Esophagus (tissue), 2 donors: ENCODE data around the gene NDE1. TPM values are rescaled to one million over a fixed set of nuclear protein-coding genes. Genes with fewer than 3 reads are reported as not detected.
A peak's percentile ranks its signal among the peaks of the same experiment; 100 is the strongest.

ENCODE experiments used
- H3K27ac ChIP-seq, 2 donors: one replicate each; pipeline ENCODE4 v1.5.1; 2013; ENCODE audit warnings: low read depth in 2 of 2, mild to moderate bottlenecking in 2 of 2, inconsistent platforms in 1 of 2, low read length in 1 of 2, moderate library complexity in 1 of 2
- H3K27me3 ChIP-seq, 2 donors: one replicate each; pipeline ENCODE4 v1.6.1; 2013; ENCODE audit warnings: low read length in 2 of 2, control low read depth in 1 of 2, mild to moderate bottlenecking in 1 of 2; ENCODE audit not compliant: insufficient read depth in 2 of 2, control insufficient read depth in 1 of 2
- H3K36me3 ChIP-seq, 2 donors: one replicate each; pipeline ENCODE4 v1.6.1; 2013; ENCODE audit warnings: low read length in 1 of 2; ENCODE audit not compliant: control insufficient read depth in 2 of 2, insufficient read depth in 2 of 2
- H3K4me1 ChIP-seq, 2 donors: one replicate each; pipeline ENCODE4 v1.6.1; 2013; ENCODE audit warnings: low read length in 1 of 2; ENCODE audit not compliant: control insufficient read depth in 2 of 2, insufficient read depth in 2 of 2
- H3K4me3 ChIP-seq, 2 donors: one replicate each; pipeline ENCODE4 v1.5.1; 2013; ENCODE audit warnings: low read length in 2 of 2, mild to moderate bottlenecking in 2 of 2, low read depth in 1 of 2, moderate library complexity in 1 of 2
- H3K9me3 ChIP-seq, 2 donors: one replicate each; pipeline ENCODE4 v1.6.1; 2013; ENCODE audit warnings: mild to moderate bottlenecking in 2 of 2, low read depth in 1 of 2, low read length in 1 of 2, moderate library complexity in 1 of 2; ENCODE audit not compliant: control insufficient read depth in 2 of 2, insufficient read depth in 1 of 2
- WGBS, 2 donors: extraction: QIAGEN DNeasy Blood & Tissue Kit; methylation state at CpG; one replicate each; pipeline ENCODE4 v1.1.7; 2013; 5-methylcytosine and 5-hydroxymethylcytosine counted together
- polyA plus RNA-seq, 2 donors: library from polyadenylated mRNA; stranded (reverse); fragments of 200-250 nt; gene quantifications; one replicate each; pipeline ENCODE4 v1.2.3, GENCODE V29; 2013
- donor health status: healthy with polysubstance abuse.
- donor health status: Bipolar disorder and iron deficiency.

The NDE1 gene
- polyA plus RNA-seq, 2 donors = 11.6 to 14.3 TPM

DNA sequence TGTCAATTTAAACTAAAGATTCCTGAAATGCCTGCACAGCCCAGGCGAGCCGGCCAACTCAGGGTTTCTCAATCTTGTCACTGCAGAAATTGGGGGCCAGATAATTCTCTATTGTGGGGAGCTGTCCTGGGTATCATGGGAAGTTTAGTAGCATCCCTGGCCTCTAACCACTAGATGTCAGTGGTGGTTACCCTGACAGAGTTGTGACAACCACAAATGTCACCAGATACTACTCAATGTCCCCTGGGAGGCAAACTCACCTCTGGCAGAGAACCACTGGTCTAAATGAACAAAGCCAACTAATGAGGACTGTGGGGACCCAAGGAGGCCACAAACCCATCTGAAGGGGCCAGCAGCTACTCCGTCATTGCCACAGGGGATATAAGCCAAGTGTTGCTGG lies 115.8 kb downstream of the NDE1 start:
- Histone ChIP-seq H3K4me3 (no peak overlapping the region), H3K27me3 (no peaks in the 10 kb centered on the region), H3K36me3 (no peaks in the 10 kb centered on the region), H3K27ac (peak overlapping the region in 1 of 2 donors; percentile 57), H3K4me1 (no peaks in the 10 kb centered on the region), H3K9me3 (no peaks in the 10 kb centered on the region)
- WGBS, 2 donors = 37% methylated on average over 3 of the region's 3 CpGs

DNA sequence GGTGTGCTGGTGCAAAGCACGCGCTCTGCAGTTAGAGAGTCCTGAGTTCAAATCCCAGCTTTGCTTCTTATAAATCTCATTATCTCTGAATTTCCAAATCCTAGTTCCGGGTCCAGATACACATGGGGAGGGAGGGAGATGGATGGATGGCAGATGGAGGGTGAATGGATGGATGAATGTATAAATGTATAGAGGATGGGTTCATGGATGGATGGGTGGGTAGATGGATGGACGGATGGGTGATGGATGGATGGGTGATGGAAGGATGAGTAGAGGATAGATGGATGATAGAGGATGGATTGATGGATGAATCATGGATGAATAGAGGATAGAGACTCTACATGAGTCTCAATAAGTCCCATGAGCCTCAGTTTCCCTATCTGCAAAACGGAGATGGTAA lies 116.9 kb downstream of the NDE1 start:
- no peak overlapping the region for H3K27ac ChIP-seq
- WGBS, 2 donors = 92 to 94% methylated on average over 5 of the region's 5 CpGs
- H3K9me3 ChIP-seq = no peaks in the 10 kb centered on the region
- H3K4me1 ChIP-seq = no peaks in the 10 kb centered on the region
- H3K27me3 ChIP-seq = no peaks in the 10 kb centered on the region
- no peak overlapping the region for H3K4me3 ChIP-seq
- H3K36me3 ChIP-seq = no peaks in the 10 kb centered on the region

DNA sequence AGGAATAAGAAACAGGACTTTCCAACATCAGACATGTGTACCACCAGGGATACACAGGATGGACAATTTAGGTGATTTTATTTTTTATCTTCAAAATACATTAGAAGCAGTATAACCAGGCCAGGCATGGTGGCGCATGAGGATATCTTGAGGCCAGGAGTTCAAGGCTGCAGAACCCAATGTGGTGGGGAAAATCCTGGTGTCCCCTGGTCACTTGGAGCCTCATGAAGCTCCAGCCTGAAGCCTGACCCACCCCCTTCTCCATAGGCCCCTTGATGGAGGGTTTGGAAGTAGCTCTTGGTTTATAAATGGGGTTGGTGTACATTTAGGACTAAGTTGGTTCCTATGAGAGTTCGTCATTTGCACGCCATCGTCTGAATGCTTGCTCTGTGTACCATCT lies 118.2 kb downstream of the NDE1 start:
- Histone ChIP-seq H3K9me3 (no peaks in the 10 kb centered on the region), H3K36me3 (no peaks in the 10 kb centered on the region), H3K4me3 (no peak overlapping the region), H3K27me3 (no peaks in the 10 kb centered on the region), H3K27ac (no peak overlapping the region), H3K4me1 (no peaks in the 10 kb centered on the region)
- 93 to 98% methylated on average over 4 of the region's 4 CpGs for WGBS, 2 donors

DNA sequence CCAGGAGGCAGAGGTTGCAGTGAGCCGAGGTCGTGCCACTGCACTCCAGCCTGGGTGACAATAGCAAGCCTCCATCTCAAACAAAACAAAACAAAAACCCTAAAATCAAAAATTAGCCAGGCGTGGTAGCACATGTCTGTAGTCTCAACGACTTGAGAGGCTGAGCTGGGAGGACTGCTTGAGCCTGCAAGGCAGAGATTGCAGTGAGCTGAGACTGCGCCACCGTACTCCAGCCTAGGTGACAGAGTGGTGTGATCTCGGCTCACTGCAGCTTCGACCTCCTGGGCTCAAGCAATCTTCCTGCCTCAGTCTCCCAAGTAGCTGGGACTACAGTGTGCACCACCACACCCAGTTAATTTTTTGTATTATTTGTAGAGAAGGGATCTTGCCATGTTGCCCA lies 119.2 kb downstream of the NDE1 start:
- H3K4me1 ChIP-seq = no peaks in the 10 kb centered on the region
- H3K27me3 ChIP-seq = no peaks in the 10 kb centered on the region
- no peak overlapping the region for H3K4me3 ChIP-seq
- no peaks in the 10 kb centered on the region for H3K36me3 ChIP-seq
- 82% methylated on average over 8 of the region's 8 CpGs for WGBS, 2 donors
- no peak overlapping the region for H3K27ac ChIP-seq
- H3K9me3 ChIP-seq = no peaks in the 10 kb centered on the region

DNA sequence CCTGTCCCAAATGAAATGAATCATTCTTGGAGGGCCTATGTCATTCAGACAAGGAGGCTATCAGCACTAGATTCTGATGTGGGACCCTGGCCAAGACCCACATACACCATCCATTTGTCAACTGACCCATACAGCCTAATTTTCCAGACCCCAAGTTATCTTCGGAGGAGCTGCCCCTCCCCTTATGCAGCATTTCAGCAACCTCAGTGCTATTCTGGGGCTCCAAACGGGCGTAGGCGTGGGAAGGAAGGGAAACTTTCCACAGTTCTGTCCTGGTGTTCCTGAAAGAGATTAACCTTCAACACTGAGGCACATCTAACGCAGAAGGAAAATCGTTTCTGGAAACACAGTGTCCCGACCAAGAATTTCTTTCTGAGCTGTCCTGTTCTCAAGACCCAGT lies 120.1 kb downstream of the NDE1 start:
- WGBS, 2 donors = 52 to 55% methylated on average over 7 of the region's 7 CpGs
- no peaks in the 10 kb centered on the region for H3K27me3 ChIP-seq
- H3K4me1 ChIP-seq = no peaks in the 10 kb centered on the region
- H3K27ac ChIP-seq = peak overlapping the region in 1 of 2 donors; percentile 56
- no peak overlapping the region for H3K4me3 ChIP-seq
- no peaks in the 10 kb centered on the region for H3K9me3 ChIP-seq
- H3K36me3 ChIP-seq = no peaks in the 10 kb centered on the region

DNA sequence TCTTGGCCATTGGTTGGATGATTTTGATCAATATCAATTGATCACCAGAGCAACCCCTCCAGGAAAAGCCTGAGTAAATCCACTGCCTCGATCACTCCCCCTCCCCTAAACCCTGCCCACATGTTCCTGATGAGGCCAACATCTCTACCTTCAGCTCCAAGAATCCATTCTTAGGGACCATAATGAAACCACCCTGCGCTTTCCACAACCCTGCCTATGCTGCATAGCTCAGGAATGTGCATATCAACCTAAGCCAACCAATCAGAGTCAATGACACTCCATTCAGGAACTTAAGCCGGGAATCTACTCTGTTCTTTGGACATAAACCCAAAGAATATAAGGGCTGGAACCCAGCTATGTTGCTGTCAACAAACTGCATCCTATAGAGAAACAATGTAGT lies 120.5 kb downstream of the NDE1 start:
- Histone ChIP-seq H3K4me3 (no peak overlapping the region), H3K27ac (peak overlapping the region; percentile 14 to 56), H3K9me3 (no peaks in the 10 kb centered on the region), H3K27me3 (no peaks in the 10 kb centered on the region), H3K36me3 (no peaks in the 10 kb centered on the region), H3K4me1 (no peaks in the 10 kb centered on the region)
- WGBS, 2 donors = 50 to 53% methylated on average over 3 of the region's 3 CpGs

DNA sequence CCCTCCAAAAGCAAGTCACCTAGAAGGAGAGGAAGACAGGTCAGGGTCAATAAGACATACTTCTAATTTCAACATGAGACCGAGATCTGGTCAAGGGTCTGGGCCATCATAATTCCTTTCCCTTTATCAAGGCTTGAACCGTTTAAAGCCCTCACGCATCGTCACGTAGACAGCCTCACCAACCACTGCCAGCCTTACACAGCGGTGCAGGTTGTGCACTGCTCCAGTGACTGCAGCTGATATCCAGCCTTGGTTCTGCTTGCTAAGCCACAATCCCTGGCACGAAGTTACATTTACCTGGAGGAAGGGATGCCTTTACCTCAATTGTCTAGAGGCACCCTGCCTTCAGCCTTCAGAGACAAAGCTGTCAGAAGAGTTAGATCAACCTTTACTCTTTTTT lies 121.6 kb downstream of the NDE1 start:
- no peaks in the 10 kb centered on the region for H3K36me3 ChIP-seq
- H3K9me3 ChIP-seq = no peaks in the 10 kb centered on the region
- H3K27me3 ChIP-seq = no peaks in the 10 kb centered on the region
- H3K4me3 ChIP-seq = no peak overlapping the region
- peak overlapping the region in 1 of 2 donors; percentile 24 for H3K27ac ChIP-seq
- no peaks in the 10 kb centered on the region for H3K4me1 ChIP-seq
- WGBS, 2 donors = 85 to 88% methylated on average over 7 of the region's 7 CpGs

DNA sequence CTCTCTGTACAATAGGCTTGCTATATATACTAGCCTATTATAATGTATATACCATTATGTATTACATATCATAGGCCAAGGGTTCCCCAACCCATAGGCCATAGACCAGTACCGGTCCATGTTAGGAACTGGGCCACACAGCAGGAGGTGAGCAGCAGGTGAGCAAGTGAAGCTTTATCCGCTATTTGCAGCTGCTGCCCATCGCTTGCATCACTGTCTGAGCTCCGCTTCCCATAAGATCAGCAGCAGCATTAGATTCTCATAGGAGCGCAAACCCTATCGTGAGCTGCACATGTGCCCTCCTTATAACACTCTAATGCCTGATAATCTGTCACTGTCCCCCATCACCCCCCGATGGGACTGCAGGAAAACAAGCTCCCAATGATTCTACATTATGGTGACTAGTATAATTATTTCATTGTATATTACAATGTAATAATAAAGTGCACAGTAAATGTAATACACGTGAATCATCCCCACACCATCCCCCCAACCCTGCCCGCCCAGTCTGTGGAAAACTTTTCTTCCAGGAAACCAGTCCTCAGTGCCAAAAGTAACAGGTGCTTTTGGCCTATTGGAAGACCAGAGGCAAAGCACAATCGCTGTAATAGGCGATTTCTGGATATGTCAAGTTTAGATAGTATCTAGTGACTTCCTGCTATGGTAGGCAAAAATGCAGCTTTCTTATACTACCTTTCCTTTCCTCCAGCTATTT lies 122.7 kb downstream of the NDE1 start:
- Histone ChIP-seq H3K27me3 (no peaks in the 10 kb centered on the region), H3K9me3 (no peaks in the 10 kb centered on the region), H3K36me3 (no peaks in the 10 kb centered on the region), H3K4me3 (no peak overlapping the region), H3K27ac (no peak overlapping the region), H3K4me1 (no peaks in the 10 kb centered on the region)
- 80 to 83% methylated on average over 11 of the region's 11 CpGs for WGBS, 2 donors

DNA sequence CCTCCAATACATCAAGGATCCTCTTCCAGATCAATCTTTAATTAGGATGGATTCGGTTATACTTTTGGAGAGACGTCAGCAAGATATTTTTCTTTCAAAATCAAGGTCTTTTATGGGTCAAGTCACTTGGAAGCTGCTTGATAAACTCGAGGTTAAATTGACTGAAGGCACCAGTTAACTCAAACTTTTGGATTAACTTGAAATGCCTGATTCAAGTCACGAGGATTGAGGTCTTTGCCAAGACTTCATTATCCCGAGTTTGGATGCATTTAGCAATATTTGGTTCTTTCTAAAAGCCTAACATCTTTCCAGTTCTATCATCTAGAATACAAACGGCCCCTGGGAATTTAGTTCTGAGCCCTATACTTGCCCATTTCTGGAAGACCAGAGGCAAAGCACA lies 123.9 kb downstream of the NDE1 start:
- Histone ChIP-seq H3K27me3 (no peaks in the 10 kb centered on the region), H3K9me3 (no peaks in the 10 kb centered on the region), H3K36me3 (no peaks in the 10 kb centered on the region), H3K4me1 (no peaks in the 10 kb centered on the region), H3K4me3 (no peak overlapping the region), H3K27ac (no peak overlapping the region)
- 31 to 52% methylated on average over 6 of the region's 6 CpGs for WGBS, 2 donors

DNA sequence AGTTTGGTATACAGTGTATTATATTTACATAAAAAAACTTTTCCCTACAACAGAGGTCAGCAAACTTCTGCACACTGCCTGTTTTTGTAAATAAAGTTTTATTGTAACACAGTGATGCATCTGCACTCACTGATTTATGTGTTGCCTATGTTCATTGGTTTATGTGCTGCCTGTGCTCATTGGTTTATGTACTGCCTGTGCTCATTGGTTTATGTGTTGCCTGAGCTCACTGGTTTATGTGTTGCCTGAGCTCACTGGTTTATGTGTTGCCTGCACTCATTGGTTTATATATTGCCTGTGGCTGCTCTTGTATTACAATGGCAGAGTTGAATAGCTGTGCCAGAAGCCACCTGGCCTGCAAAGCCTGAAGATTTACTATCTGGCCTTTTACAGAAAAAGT lies 125.2 kb downstream of the NDE1 start:
- H3K4me1 ChIP-seq = no peaks in the 10 kb centered on the region
- H3K27ac ChIP-seq = no peak overlapping the region
- H3K36me3 ChIP-seq = no peaks in the 10 kb centered on the region
- no peak overlapping the region for H3K4me3 ChIP-seq
- no peaks in the 10 kb centered on the region for H3K27me3 ChIP-seq
- peaks cover 0 to 3% of the 10 kb centered on the region in 2 donors for H3K9me3 ChIP-seq
